ENCODE results near the gene DPM2.
A peak's percentile ranks its signal among the peaks of the same experiment; 100 is the strongest.

DPM2 gene

GRCh38 chr9:127949827-127950512 lies 12.3 kb upstream of the DPM2 start:
- ChIA-PET POLR2A (ENCODE audit: low non-redundant PET) (no interaction called here), CTCF (interaction anchor here (0.6 kb wide), 1 partner anchor 41 kb away, joined by 3 read pairs; no protein-coding TSS in a partner anchor)
- H3K27ac ChIP-seq: peak overlapping the region; percentile 40
- DNase-seq (ENCODE audit: low spot score): no peak
- TF ChIP-seq CTCF (conservative IDR thresholded peaks at IDR 0.05; ENCODE audit: low read depth): no peak

GRCh38 chr9:127947841-127948710 lies 10.4 kb upstream of the DPM2 start:
- no peak for TF ChIP-seq CTCF (conservative IDR thresholded peaks at IDR 0.05; ENCODE audit: low read depth)
- H3K27ac ChIP-seq: peak overlapping the region; percentile 50
- ChIA-PET CTCF (interaction anchor here (1.3 to 1.4 kb wide), 2 partner anchors 31 to 87 kb away, joined by 4 read pairs; no protein-coding TSS in a partner anchor), POLR2A (ENCODE audit: low non-redundant PET) (no interaction called here)
- DNase-seq (ENCODE audit: low spot score): no peak

- TF ChIP-seq CTCF (conservative IDR thresholded peaks at IDR 0.05; ENCODE audit: low read depth): no peak
- ChIA-PET CTCF (no interaction called here), POLR2A (ENCODE audit: low non-redundant PET) (interaction anchor here (0.6 kb wide), 1 partner anchor 93 kb away, joined by 5 read pairs; no protein-coding TSS in a partner anchor)
- peak overlapping the region; percentile 50 for H3K27ac ChIP-seq
- no peak for DNase-seq (ENCODE audit: low spot score)
Observed at GRCh38 chr9:127946728-127947127, 9.1 kb upstream of the DPM2 start.

GRCh38 chr9:127945942-127946341 lies 8.3 kb upstream of the DPM2 start:
- TF ChIP-seq CTCF (conservative IDR thresholded peaks at IDR 0.05; ENCODE audit: low read depth): no peak
- POLR2A ChIA-PET (ENCODE audit: low non-redundant PET): interaction anchor here (0.6 kb wide), 2 partner anchors 94 to 99 kb away, joined by 3 to 5 read pairs; no protein-coding TSS in a partner anchor
- CTCF ChIA-PET: interaction anchor here (4.2 kb wide), 1 partner anchor 8 kb away, joined by 31 read pairs; no protein-coding TSS in a partner anchor
- H3K27ac ChIP-seq: peak overlapping the region; percentile 50
- DNase-seq (ENCODE audit: low spot score): no peak

GRCh38 chr9:127945338-127945737 lies 7.7 kb upstream of the DPM2 start:
- no peak for TF ChIP-seq CTCF (conservative IDR thresholded peaks at IDR 0.05; ENCODE audit: low read depth)
- H3K27ac ChIP-seq: peak overlapping the region; percentile 50
- ChIA-PET CTCF (interaction anchor here (3.7 to 4.2 kb wide), 2 partner anchors 8 to 90 kb away, joined by 31 to 68 read pairs; no protein-coding TSS in a partner anchor), POLR2A (ENCODE audit: low non-redundant PET) (interaction anchor here (0.6 kb wide), 1 partner anchor 99 kb away, joined by 3 read pairs; no protein-coding TSS in a partner anchor)
- DNase-seq (ENCODE audit: low spot score): no peak

- ChIA-PET CTCF (interaction anchor here (0.7 to 4.2 kb wide), 14 partner anchors 9 to 173 kb away, joined by 3 to 68 read pairs (median 6); partner anchors contain the start of genes EEIG1 and PIP5KL1), POLR2A (ENCODE audit: low non-redundant PET) (interaction anchor here (0.5 to 1.2 kb wide), 2 partner anchors 27 to 39 kb away, joined by 3 read pairs; no protein-coding TSS in a partner anchor)
- DNase-seq (ENCODE audit: low spot score): no peak
- no peak for TF ChIP-seq CTCF (conservative IDR thresholded peaks at IDR 0.05; ENCODE audit: low read depth)
- peak overlapping the region; percentile 32 for H3K27ac ChIP-seq
Observed at GRCh38 chr9:127944586-127945218, 7.0 kb upstream of the DPM2 start.
